DLD1 (cell line): Measurements from ENCODE around the gene SLC22A12.

Source experiments
- in situ Hi-C: cut with HindIII; loops from 2 replicates; pipeline ENCODE4 v1.10.0; 2017; ENCODE audit warnings: low sequenced_read_pairs

Gene SLC22A12

GRCh38 chr11:64602466-64603070 is 11.5 kb downstream of the SLC22A12 start:
- in situ Hi-C loops = no loop called here

- in situ Hi-C loops = no loop called here
Observed at GRCh38 chr11:64603411-64604110, 12.5 kb downstream of the SLC22A12 start.

- in situ Hi-C loops = no loop called here
Observed at GRCh38 chr11:64604458-64605243, 13.6 kb downstream of the SLC22A12 start.

- in situ Hi-C loops = no loop called here
Observed at GRCh38 chr11:64605244-64605560, 14.2 kb downstream of the SLC22A12 start.

GRCh38 chr11:64605656-64606585 is 14.9 kb downstream of the SLC22A12 start:
- in situ Hi-C loops = no loop called here

- in situ Hi-C loops = no loop called here
Observed at GRCh38 chr11:64606796-64607380, 15.9 kb downstream of the SLC22A12 start.

GRCh38 chr11:64607381-64607985 is 16.5 kb downstream of the SLC22A12 start:
- in situ Hi-C loops = no loop called here

GRCh38 chr11:64608046-64608445 is 17.0 kb downstream of the SLC22A12 start:
- in situ Hi-C loops = no loop called here

- in situ Hi-C loops = no loop called here
Observed at GRCh38 chr11:64608636-64609035, 17.6 kb downstream of the SLC22A12 start.

- in situ Hi-C loops = no loop called here
Observed at GRCh38 chr11:64609436-64610047, 18.5 kb downstream of the SLC22A12 start.

- in situ Hi-C loops = no loop called here
Observed at GRCh38 chr11:64610596-64610995, 19.6 kb downstream of the SLC22A12 start.

GRCh38 chr11:64611176-64611575 is 20.2 kb downstream of the SLC22A12 start:
- in situ Hi-C loops = no loop called here

- in situ Hi-C loops = no loop called here
Observed at GRCh38 chr11:64611869-64612646, 21.0 kb downstream of the SLC22A12 start.

- in situ Hi-C loops = no loop called here
Observed at GRCh38 chr11:64613648-64614047, 22.6 kb downstream of the SLC22A12 start.

- in situ Hi-C loops = no loop called here
Observed at GRCh38 chr11:64614917-64615316, 23.9 kb downstream of the SLC22A12 start.

- in situ Hi-C loops = no loop called here
Observed at GRCh38 chr11:64616817-64617216, 25.8 kb downstream of the SLC22A12 start.

- in situ Hi-C loops = no loop called here
Observed at GRCh38 chr11:64619196-64619595, 28.2 kb downstream of the SLC22A12 start.

GRCh38 chr11:64619811-64620380 is 28.9 kb downstream of the SLC22A12 start:
- in situ Hi-C loops = no loop called here
